ENCODE measurements around the gene MMP11. TPM values are rescaled to one million over a fixed set of nuclear protein-coding genes. Genes with fewer than 3 reads are reported as not detected.

Gene MMP11
- total RNA-seq, 2 experiments from 2014 or later, result 0.44 to 0.64 TPM

Other genes with a start within 250 kb of the MMP11 start
- gene IGLL1, start 192.6 kb upstream of the MMP11 start, total RNA-seq, result not detected
- not detected for gene DRICH1, start 140.5 kb upstream of the MMP11 start, total RNA-seq
- gene RGL4, start 81.8 kb upstream of the MMP11 start, total RNA-seq, result 10 to 100 TPM; 17.1 to 17.4 TPM
- 1 to 10 TPM; 1.9 to 2.4 TPM for gene ZNF70, start 21.7 kb upstream of the MMP11 start, total RNA-seq
- under 1 TPM in 1 of 2 experiments, not detected in 1; 0.48 TPM for gene VPREB3, start 18.4 kb upstream of the MMP11 start, total RNA-seq
- under 1 TPM; 0.33 to 0.74 TPM for gene C22orf15, start 9.9 kb upstream of the MMP11 start, total RNA-seq
- gene CHCHD10, start 4.9 kb upstream of the MMP11 start, total RNA-seq, result 100 to 1,000 TPM; 224 to 241 TPM
- 10 to 100 TPM; 94.3 to 94.5 TPM for gene SMARCB1, start 14.1 kb downstream of the MMP11 start, total RNA-seq
- gene DERL3, start 66.2 kb downstream of the MMP11 start, total RNA-seq, result 1 to 10 TPM; 4.0 to 5.9 TPM
- 1 to 10 TPM; 5.2 to 5.9 TPM for gene SLC2A11, start 85.0 kb downstream of the MMP11 start, total RNA-seq
- 1,000 to 10,000 TPM; 1,236 to 1,275 TPM for gene MIF, start 121.5 kb downstream of the MMP11 start, total RNA-seq
- gene GSTT2B, start 188.3 kb downstream of the MMP11 start, total RNA-seq, result not detected
- not detected for gene DDTL, start 194.0 kb downstream of the MMP11 start, total RNA-seq
- 100 to 1,000 TPM; 103 to 108 TPM for gene DDT, start 201.6 kb downstream of the MMP11 start, total RNA-seq
- gene GSTT2, start 207.3 kb downstream of the MMP11 start, total RNA-seq, result not detected
- not detected for gene GSTT4, start 232.6 kb downstream of the MMP11 start, total RNA-seq
- gene CABIN1, start 238.5 kb downstream of the MMP11 start, total RNA-seq, result 10 to 100 TPM; 71.0 to 75.8 TPM